Neuronal stem cell (in vitro differentiated cells): ENCODE results near the gene MYOF.

Experiments used
- DNase-seq: peaks from one replicate; pipeline ENCODE4 v3.0.0-alpha.2; 2013; ENCODE audit warnings: low spot score
- H2AFZ ChIP-seq: one replicate; pipeline ENCODE4 v1.6.1; 2013; ENCODE audit warnings: mild to moderate bottlenecking, low read length, inconsistent platforms
- H2AK5ac ChIP-seq: 2 replicates; pipeline ENCODE4 v1.6.1; 2013; ENCODE audit warnings: low read depth, mild to moderate bottlenecking, inconsistent platforms, low read length, moderate library complexity, mixed read lengths
- H2BK120ac ChIP-seq: 2 replicates; pipeline ENCODE4 v1.6.1; 2013; ENCODE audit warnings: low read depth, mild to moderate bottlenecking, inconsistent platforms, low read length, moderate library complexity, mixed read lengths
- H2BK12ac ChIP-seq: one replicate; pipeline ENCODE4 v1.6.1; 2013; ENCODE audit warnings: low read length, inconsistent platforms
- H2BK15ac ChIP-seq: 2 replicates; pipeline ENCODE4 v1.6.1; 2013; ENCODE audit warnings: mild to moderate bottlenecking, low read length, inconsistent platforms, mixed read lengths
- H2BK5ac ChIP-seq: one replicate; pipeline ENCODE4 v1.6.1; 2013; ENCODE audit warnings: inconsistent platforms, mild to moderate bottlenecking, low read length, moderate library complexity
- H3K14ac ChIP-seq: one replicate; pipeline ENCODE4 v1.6.1; 2013; ENCODE audit warnings: low read length, inconsistent platforms
- H3K18ac ChIP-seq: 2 replicates; pipeline ENCODE4 v1.6.1; 2013; ENCODE audit warnings: low read length, inconsistent platforms
- H3K23ac ChIP-seq: 2 replicates; pipeline ENCODE4 v1.6.1; 2013; ENCODE audit warnings: low read depth, mild to moderate bottlenecking, mixed read lengths, low read length, inconsistent platforms; ENCODE audit not compliant: poor library complexity
- H3K27ac ChIP-seq: replicated peaks from 3 replicates; pipeline ENCODE4 v1.5.1; 2013; ENCODE audit warnings: low read length, inconsistent platforms
- H3K27me3 ChIP-seq, 3 experiments: 2 replicates each; pipeline ENCODE4 v1.6.1; 2013; ENCODE audit warnings: low read length in 3 of 3, mild to moderate bottlenecking in 2 of 3, inconsistent platforms in 1 of 3, low read depth in 1 of 3, mixed read lengths in 1 of 3, moderate library complexity in 1 of 3; ENCODE audit not compliant: control insufficient read depth in 3 of 3, insufficient read depth in 3 of 3
- H3K36me3 ChIP-seq, 2 donors: replicated peaks in 1 of 2; 2 replicates each; pipeline ENCODE4 v1.6.1; 2013; ENCODE audit warnings: low read length in 2 of 2; ENCODE audit not compliant: control insufficient read depth in 2 of 2, insufficient read depth in 2 of 2
- H3K4ac ChIP-seq: 2 replicates; pipeline ENCODE4 v1.6.1; 2013; ENCODE audit warnings: inconsistent platforms, mild to moderate bottlenecking, low read length, moderate library complexity
- H3K4me1 ChIP-seq, 2 donors: 1 replicate in 1 of 2; 2 replicates in 1 of 2; pipeline ENCODE4 v1.6.1; 2013; ENCODE audit warnings: low read length in 2 of 2, low read depth in 1 of 2; ENCODE audit not compliant: control insufficient read depth in 2 of 2, insufficient read depth in 1 of 2
- H3K4me2 ChIP-seq: one replicate; pipeline ENCODE4 v1.6.1; 2013; ENCODE audit warnings: mild to moderate bottlenecking, low read length, inconsistent platforms; ENCODE audit not compliant: insufficient read depth, poor library complexity, severe bottlenecking
- H3K4me3 ChIP-seq, 2 donors: 2 replicates each; pipeline ENCODE4 v1.5.1; 2013; ENCODE audit warnings: low read length in 2 of 2, mild to moderate bottlenecking in 2 of 2, inconsistent platforms in 1 of 2, moderate library complexity in 1 of 2
- H3K79me1 ChIP-seq: one replicate; pipeline ENCODE4 v1.6.1; 2013; ENCODE audit warnings: low read depth, mild to moderate bottlenecking, inconsistent platforms, low read length, moderate library complexity
- H3K9ac ChIP-seq: one replicate; pipeline ENCODE4 v1.6.1; 2013; ENCODE audit warnings: mild to moderate bottlenecking, low read depth, low read length, inconsistent platforms; ENCODE audit not compliant: poor library complexity
- H3K9me3 ChIP-seq, 2 donors: replicated peaks in 1 of 2; 2 replicates each; pipeline versions ENCODE3 to v1.6.1; 2013; ENCODE audit warnings: low read length in 2 of 2, mild to moderate bottlenecking in 2 of 2, inconsistent platforms in 1 of 2, low read depth in 1 of 2, mixed read lengths in 1 of 2, moderate library complexity in 1 of 2; ENCODE audit not compliant: control insufficient read depth in 2 of 2, insufficient read depth in 1 of 2
- H4K8ac ChIP-seq: one replicate; pipeline ENCODE4 v1.6.1; 2013; ENCODE audit warnings: low read depth, mild to moderate bottlenecking, inconsistent platforms, low read length, moderate library complexity
- H4K91ac ChIP-seq: one replicate; pipeline ENCODE4 v1.6.1; 2013; ENCODE audit warnings: low read length, low read depth, mild to moderate bottlenecking, inconsistent platforms; ENCODE audit not compliant: poor library complexity
- WGBS, 2 donors: extraction: QIAGEN DNeasy Blood & Tissue Kit; methylation state at CpG; one replicate each; pipeline ENCODE4 v1.1.7; 2013; ENCODE audit warnings: missing lambda C conversion rate in 2 of 2, mixed read lengths in 1 of 2; ENCODE audit not compliant: insufficient read length in 2 of 2, insufficient replicate concordance in 1 of 2; ENCODE audit errors: extremely low coverage in 2 of 2; 5-methylcytosine and 5-hydroxymethylcytosine counted together

MYOF gene

DNA sequence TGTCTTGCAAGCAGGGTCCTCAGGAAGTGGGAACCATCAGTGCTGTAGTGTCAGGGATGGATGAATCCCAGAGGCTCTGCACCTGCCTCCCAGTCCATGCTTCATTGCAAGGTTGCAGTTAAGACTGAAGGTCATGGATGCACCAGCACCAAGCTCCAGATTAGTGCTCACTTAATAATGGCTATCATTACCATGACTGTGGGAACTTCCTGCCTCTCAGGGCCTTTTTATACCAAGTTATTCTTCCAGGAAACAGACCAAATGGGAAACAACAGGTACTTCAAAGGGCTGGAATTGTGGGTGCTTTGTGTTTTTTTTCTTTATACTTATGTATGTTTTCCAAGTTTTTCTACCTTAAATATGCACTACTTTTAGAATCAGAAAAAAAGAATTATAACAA, 210.8 kb downstream of the MYOF start:
- no peak overlapping the region for H4K91ac ChIP-seq
- no peak overlapping the region for H2BK5ac ChIP-seq
- H3K18ac ChIP-seq: no peak overlapping the region
- no peak overlapping the region for H2BK120ac ChIP-seq
- H3K9me3 ChIP-seq: peaks cover 0 to 5% of the 10 kb centered on the region in 2 donors
- peaks cover 0 to 9% of the 10 kb centered on the region in 2 donors for H3K4me1 ChIP-seq
- H2AK5ac ChIP-seq: no peak overlapping the region
- H2AFZ ChIP-seq: no peak overlapping the region
- no peaks in the 10 kb centered on the region for H3K79me1 ChIP-seq
- no peaks in the 10 kb centered on the region for H3K36me3 ChIP-seq
- H3K4me3 ChIP-seq: no peak overlapping the region
- no peak overlapping the region for H2BK15ac ChIP-seq
- H4K8ac ChIP-seq: no peak overlapping the region
- no peak overlapping the region for H3K23ac ChIP-seq
- no peak overlapping the region for H3K4me2 ChIP-seq
- no peak overlapping the region for H2BK12ac ChIP-seq
- DNase-seq: no peak
- no peak overlapping the region for H3K27ac ChIP-seq
- H3K9ac ChIP-seq: no peak overlapping the region
- peaks cover 0 to 2% (median 0%) of the 10 kb centered on the region in 3 experiments for H3K27me3 ChIP-seq
- no peak overlapping the region for H3K14ac ChIP-seq
- H3K4ac ChIP-seq: no peak overlapping the region

DNA sequence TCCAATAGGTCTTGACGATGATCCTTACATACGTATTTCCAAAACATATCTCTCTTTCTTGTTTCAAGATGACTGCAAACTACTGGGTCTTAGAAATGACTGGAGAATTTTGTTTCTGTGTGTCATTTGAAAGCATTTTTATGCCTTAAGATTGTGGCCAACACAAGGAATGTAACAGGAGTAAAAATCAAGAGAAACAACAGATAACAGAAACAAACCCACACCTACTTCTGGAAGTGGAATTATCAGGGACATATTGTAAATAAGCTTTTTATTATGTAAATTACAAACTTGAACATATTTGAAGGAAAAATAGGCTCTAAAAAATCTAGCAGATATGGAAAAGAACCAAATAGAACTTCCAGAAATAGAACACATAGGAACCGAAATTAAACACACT, 212.9 kb downstream of the MYOF start:
- Histone ChIP-seq H2BK15ac (no peak overlapping the region), H2BK5ac (no peak overlapping the region), H2AK5ac (no peak overlapping the region), H3K36me3 (no peaks in the 10 kb centered on the region), H3K18ac (no peak overlapping the region), H4K8ac (no peak overlapping the region), H2AFZ (no peak overlapping the region), H3K14ac (no peak overlapping the region), H3K9me3 (peaks cover 0 to 5% of the 10 kb centered on the region in 2 donors), H3K4me3 (no peak overlapping the region), H3K27me3 (peaks cover 0 to 2% (median 0%) of the 10 kb centered on the region in 3 experiments), H3K4ac (no peak overlapping the region), H3K4me2 (no peak overlapping the region), H3K4me1 (peaks cover 0 to 9% of the 10 kb centered on the region in 2 donors), H3K27ac (no peak overlapping the region), H3K23ac (no peak overlapping the region), H3K79me1 (no peaks in the 10 kb centered on the region), H2BK12ac (no peak overlapping the region), H4K91ac (no peak overlapping the region), H3K9ac (no peak overlapping the region), H2BK120ac (no peak overlapping the region)
- no CpG with 5 or more reads among the region's 3 CpGs for WGBS, 2 donors
- no peak for DNase-seq

DNA sequence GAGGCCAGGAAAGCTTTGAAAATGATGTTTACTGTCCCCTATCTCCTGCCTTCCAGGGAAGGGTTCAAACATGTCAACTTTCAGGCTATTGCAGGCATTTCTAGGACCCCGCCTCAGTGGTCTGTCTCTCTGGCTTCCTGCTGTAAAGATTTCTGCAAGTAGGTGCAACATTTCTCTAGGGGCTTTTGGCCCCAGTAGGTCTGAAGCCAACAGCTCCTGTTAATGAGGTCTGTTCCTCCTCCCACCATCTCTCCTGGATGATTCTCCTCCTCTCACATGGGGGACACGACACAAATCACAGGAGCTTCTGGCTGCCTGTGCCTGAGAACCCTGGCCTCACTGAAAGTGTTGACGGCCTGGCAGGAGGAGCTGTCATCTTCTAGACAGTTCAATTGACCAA, 214.1 kb downstream of the MYOF start:
- Histone ChIP-seq H2BK120ac (no peak overlapping the region), H3K27me3 (peaks cover 0 to 2% (median 0%) of the 10 kb centered on the region in 3 experiments), H3K23ac (no peak overlapping the region), H2AK5ac (no peak overlapping the region), H3K79me1 (no peaks in the 10 kb centered on the region), H3K36me3 (no peaks in the 10 kb centered on the region), H3K14ac (no peak overlapping the region), H2BK15ac (no peak overlapping the region), H4K8ac (no peak overlapping the region), H3K4me2 (no peak overlapping the region), H3K9me3 (peaks cover 0 to 5% of the 10 kb centered on the region in 2 donors), H3K4ac (no peak overlapping the region), H2AFZ (no peak overlapping the region), H3K27ac (no peak overlapping the region), H3K4me1 (peaks cover 0 to 5% of the 10 kb centered on the region in 2 donors), H3K18ac (no peak overlapping the region), H4K91ac (no peak overlapping the region), H2BK5ac (no peak overlapping the region), H3K9ac (no peak overlapping the region), H3K4me3 (no peak overlapping the region), H2BK12ac (no peak overlapping the region)
- no peak for DNase-seq
- WGBS, 2 donors: no CpG with 5 or more reads among the region's 3 CpGs

DNA sequence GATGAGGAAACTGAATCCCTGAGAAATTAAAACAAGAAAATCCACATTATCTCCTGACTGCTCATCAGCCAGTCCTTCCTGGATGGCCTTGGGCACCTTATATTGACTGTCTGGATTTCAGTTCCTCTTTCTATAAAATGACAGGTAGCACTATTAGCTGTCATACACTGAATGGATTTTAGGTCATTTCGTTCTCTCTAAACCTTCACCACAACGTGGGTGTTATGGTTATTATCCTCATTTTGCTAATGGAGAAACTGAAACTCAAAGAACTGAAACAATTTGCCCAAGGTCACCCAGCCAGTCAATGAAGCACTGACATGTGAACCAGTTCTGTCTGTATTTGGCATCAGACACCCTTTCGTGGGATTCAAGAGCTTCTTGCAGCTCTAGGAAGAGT, 214.6 kb downstream of the MYOF start:
- no CpG with 5 or more reads among the region's 3 CpGs for WGBS, 2 donors

More for the DNA sequence above, 214.6 kb downstream of the MYOF start:
- no peaks in the 10 kb centered on the region for H3K79me1 ChIP-seq
- H3K27ac ChIP-seq: no peak overlapping the region
- H2AK5ac ChIP-seq: no peak overlapping the region
- H3K4me2 ChIP-seq: no peak overlapping the region
- no peak overlapping the region for H2BK15ac ChIP-seq
- no peak overlapping the region for H2BK5ac ChIP-seq
- H3K23ac ChIP-seq: no peak overlapping the region
- H3K9me3 ChIP-seq: peaks cover 0 to 5% of the 10 kb centered on the region in 2 donors
- H4K91ac ChIP-seq: no peak overlapping the region
- peaks cover 0 to 2% (median 0%) of the 10 kb centered on the region in 3 experiments for H3K27me3 ChIP-seq
- no peak for DNase-seq
- H3K36me3 ChIP-seq: no peaks in the 10 kb centered on the region
- no peak overlapping the region for H3K14ac ChIP-seq
- H4K8ac ChIP-seq: no peak overlapping the region
- no peak overlapping the region for H2AFZ ChIP-seq
- H3K4ac ChIP-seq: no peak overlapping the region
- peaks cover 0 to under 1% of the 10 kb centered on the region in 2 donors for H3K4me1 ChIP-seq
- H3K4me3 ChIP-seq: no peak overlapping the region
- H2BK120ac ChIP-seq: no peak overlapping the region
- no peak overlapping the region for H3K9ac ChIP-seq
- no peak overlapping the region for H3K18ac ChIP-seq
- H2BK12ac ChIP-seq: no peak overlapping the region
